Left ventricle myocardium inferior (tissue), 1 donor: ENCODE data around the gene TRAK1. TPM values are rescaled to one million over a fixed set of nuclear protein-coding genes. Genes with fewer than 3 reads are reported as not detected.

Experiments
- DNase-seq: peaks from one replicate; pipeline ENCODE4 v3.0.0-alpha.2; 2020
- H3K27ac ChIP-seq: fragments of 200-600 bp; replicated peaks from 2 replicates; pipeline ENCODE4 v1.8.0; 2021
- H3K27me3 ChIP-seq: fragments of 200-600 bp; 2 replicates; pipeline ENCODE4 v1.8.0; 2021; ENCODE audit warnings: low read depth
- H3K36me3 ChIP-seq: fragments of 200-600 bp; 2 replicates; pipeline ENCODE4 v1.8.0; 2021
- H3K4me1 ChIP-seq: fragments of 200-600 bp; 2 replicates; pipeline ENCODE4 v1.8.0; 2021
- H3K4me3 ChIP-seq: fragments of 200-600 bp; 2 replicates; pipeline ENCODE4 v1.8.0; 2021; ENCODE audit warnings: mild to moderate bottlenecking, moderate library complexity
- H3K9me3 ChIP-seq: fragments of 200-600 bp; replicated peaks from 2 replicates; pipeline ENCODE4 v1.8.0; 2021
- CTCF ChIP-seq: fragments of 200-600 bp; IDR thresholded peaks from 2 replicates; pipeline ENCODE4 v1.8.0; 2021; ENCODE audit warnings: antibody characterized with exemption, mild to moderate bottlenecking, borderline replicate concordance
- intact Hi-C: fragments of 100-400 bp; cut with micrococcal nuclease; formaldehyde crosslinking; loops from one replicate; pipeline ENCODE4 v1.11.0; 2022
- total RNA-seq: library from RNA; stranded (reverse); fragmentation: NEBNext Ultra II Directional; extraction: Animal tissue kit (Norgen Biotek cat#: 25700); gene quantifications from one replicate; pipeline ENCODE4 v1.2.1, GENCODE V29; 2021
- donor health status: DM: no; HTN: yes; CAD: no; lungs with severe emphysema.

TRAK1 gene
- total RNA-seq, 1 donor from 2014 or later = 264 TPM

GRCh38 chr3:42078677-42079076 lies 12.5 kb upstream of the TRAK1 start:
- Histone ChIP-seq H3K36me3 (no peaks in the 10 kb centered on the region), H3K4me1 (peaks cover 86% of the 10 kb centered on the region), H3K9me3 (peaks cover 12% of the 10 kb centered on the region), H3K27ac (peak overlapping the region; percentile 78), H3K4me3 (no peak overlapping the region), H3K27me3 (no peaks in the 10 kb centered on the region)
- intact Hi-C loops = no loop called here
- no peak for TF ChIP-seq CTCF
- no peak for DNase-seq

- peaks cover 83% of the 10 kb centered on the region for H3K4me1 ChIP-seq
These were observed 11.3 kb upstream of the TRAK1 start for GRCh38 chr3:42079701-42080452.

GRCh38 chr3:42080453-42080872 lies 10.7 kb upstream of the TRAK1 start:
- no peaks in the 10 kb centered on the region for H3K27me3 ChIP-seq
- H3K27ac ChIP-seq = peak overlapping the region; percentile 78
- H3K4me1 ChIP-seq = peaks cover 83% of the 10 kb centered on the region
- H3K4me3 ChIP-seq = no peak overlapping the region
- intact Hi-C loops = no loop called here
- H3K9me3 ChIP-seq = peaks cover 12% of the 10 kb centered on the region
- TF ChIP-seq CTCF = no peak
- no peaks in the 10 kb centered on the region for H3K36me3 ChIP-seq
- DNase-seq = no peak

More at GRCh38 chr3:42079701-42080452, 11.3 kb upstream of the TRAK1 start:
- Histone ChIP-seq H3K9me3 (peaks cover 12% of the 10 kb centered on the region), H3K27me3 (no peaks in the 10 kb centered on the region), H3K27ac (peak overlapping the region; percentile 78), H3K36me3 (no peaks in the 10 kb centered on the region), H3K4me3 (no peak overlapping the region)
- no peak for TF ChIP-seq CTCF
- no peak for DNase-seq
- intact Hi-C loops = no loop called here

- no peak for TF ChIP-seq CTCF
- Histone ChIP-seq H3K4me3 (no peak overlapping the region), H3K27ac (peak overlapping the region; percentile 78), H3K27me3 (no peaks in the 10 kb centered on the region), H3K4me1 (peaks cover 88% of the 10 kb centered on the region), H3K9me3 (peaks cover 8% of the 10 kb centered on the region), H3K36me3 (peaks cover 2% of the 10 kb centered on the region)
- DNase-seq = no peak
- intact Hi-C loops = no loop called here
These were observed 9.2 kb upstream of the TRAK1 start for GRCh38 chr3:42081838-42082473.

GRCh38 chr3:42084586-42084985 lies 6.6 kb upstream of the TRAK1 start:
- Histone ChIP-seq H3K27ac (no peak overlapping the region), H3K4me3 (no peak overlapping the region), H3K9me3 (no peaks in the 10 kb centered on the region), H3K36me3 (peaks cover 26% of the 10 kb centered on the region), H3K4me1 (peaks cover 97% of the 10 kb centered on the region), H3K27me3 (no peaks in the 10 kb centered on the region)
- TF ChIP-seq CTCF = no peak
- intact Hi-C loops = no loop called here
- no peak for DNase-seq
